H1 (cell line): ENCODE measurements around the gene SNX32. TPM values are rescaled to one million over a fixed set of nuclear protein-coding genes. Genes with fewer than 3 reads are reported as not detected.

Experiments
- CTCF ChIA-PET: fragments of 300-600 bp; sonication (Branson Sonifier 250); formaldehyde crosslinking; loops from one replicate; lab custom pipeline; 2021; ENCODE audit not compliant: partially characterized antibody; lab: Charles Lee
- POLR2A ChIA-PET: fragments of 300-600 bp; sonication (Branson Sonifier 250); formaldehyde crosslinking; loops from one replicate; lab custom pipeline; 2021; ENCODE audit warnings: inconsistent platforms; ENCODE audit not compliant: partially characterized antibody; lab: Charles Lee
- DNase-seq, 2 experiments: peaks; one replicate each; pipeline versions ENCODE4 v3.0.0 to v3.0.0-alpha.2; 2010 to 2022; ENCODE audit warnings: low spot score in 2 of 2, low read depth in 1 of 2, mixed read lengths in 1 of 2
- FAIRE-seq: peaks from 2 replicates; lab custom pipeline; 2011; peaks lifted over from hg19 to GRCh38; lab: Jason Lieb, UNC
- H2AFZ ChIP-seq: 2 replicates; pipeline ENCODE4 v1.8.1; 2012; ENCODE audit warnings: low read length, inconsistent platforms
- H2AK5ac ChIP-seq: 2 replicates; pipeline ENCODE4 v1.6.1; 2013; ENCODE audit warnings: low read depth, low read length
- H2BK120ac ChIP-seq: replicated peaks from 2 replicates; pipeline ENCODE3; 2013; ENCODE audit warnings: low read depth, low read length, inconsistent platforms
- H2BK12ac ChIP-seq: 2 replicates; pipeline ENCODE4 v1.6.1; 2013; ENCODE audit warnings: low read depth, low read length
- H2BK15ac ChIP-seq: 2 replicates; pipeline ENCODE4 v1.6.1; 2013; ENCODE audit warnings: low read length
- H2BK20ac ChIP-seq: 2 replicates; pipeline ENCODE4 v1.6.1; 2013; ENCODE audit warnings: low read length
- H2BK5ac ChIP-seq: 2 replicates; pipeline ENCODE4 v1.6.1; 2013; ENCODE audit warnings: low read depth, low read length
- H3K14ac ChIP-seq: 2 replicates; pipeline ENCODE4 v1.6.1; 2013; ENCODE audit warnings: inconsistent platforms; ENCODE audit not compliant: insufficient read length
- H3K18ac ChIP-seq: 2 replicates; pipeline ENCODE4 v1.6.1; 2013; ENCODE audit warnings: low read length; ENCODE audit errors: extremely low read depth
- H3K23ac ChIP-seq: 2 replicates; pipeline ENCODE4 v1.6.1; 2013; ENCODE audit warnings: inconsistent platforms; ENCODE audit not compliant: insufficient read length
- H3K23me2 ChIP-seq: 2 replicates; pipeline ENCODE4 v1.6.1; 2013; ENCODE audit warnings: low read depth, low read length
- H3K27ac ChIP-seq: 2 replicates; pipeline ENCODE4 v1.6.1; 2011; ENCODE audit warnings: low read depth, low read length, inconsistent platforms
- H3K27me3 ChIP-seq, 4 experiments: replicated peaks in 1 of 4; 1 replicate in 1 of 4; 2 replicates in 3 of 4; pipeline versions ENCODE4 v1.6.1 to v1.8.1; 2011 to 2013; ENCODE audit warnings: low read length in 3 of 4, mild to moderate bottlenecking in 3 of 4, inconsistent platforms in 2 of 4, mixed read lengths in 2 of 4, moderate library complexity in 1 of 4; ENCODE audit not compliant: control insufficient read depth in 3 of 4, insufficient read depth in 3 of 4; ENCODE audit errors: extremely low read depth in 1 of 4
- H3K36me3 ChIP-seq, 4 experiments: 2 replicates each; pipeline versions ENCODE4 v1.6.1 to v1.8.1; 2011 to 2013; ENCODE audit warnings: mild to moderate bottlenecking in 4 of 4, low read length in 3 of 4, moderate library complexity in 2 of 4, control low read depth in 1 of 4, inconsistent platforms in 1 of 4; ENCODE audit not compliant: insufficient read depth in 4 of 4, control insufficient read depth in 2 of 4
- H3K4ac ChIP-seq: replicated peaks from 2 replicates; pipeline ENCODE3; 2013; ENCODE audit warnings: low read length, low read depth, mixed read lengths, inconsistent platforms; ENCODE audit not compliant: insufficient read length
- H3K4me1 ChIP-seq, 4 experiments: replicated peaks in 1 of 4; 1 replicate in 1 of 4; 2 replicates in 3 of 4; pipeline versions ENCODE4 v1.6.1 to v1.8.1; 2011 to 2013; ENCODE audit warnings: low read length in 3 of 4, inconsistent platforms in 2 of 4, mixed read lengths in 1 of 4; ENCODE audit not compliant: insufficient read depth in 4 of 4, control insufficient read depth in 3 of 4
- H3K4me2 ChIP-seq, 2 experiments: 2 replicates each; pipeline versions ENCODE4 v1.6.1 to v1.8.1; 2011 to 2013; ENCODE audit warnings: low read depth in 2 of 2, low read length in 2 of 2, control low read depth in 1 of 2, inconsistent platforms in 1 of 2, mild to moderate bottlenecking in 1 of 2; ENCODE audit not compliant: insufficient read depth in 1 of 2
- H3K4me3 ChIP-seq, 4 experiments: fragments of 200-600, 300-600 bp in 1 of 4; sonication (generic), shearing (Covaris generic), sonication (Bioruptor Twin) in 1 of 4; 2 replicates each; pipeline versions ENCODE4 v1.5.1 to v1.8.1; 2011 to 2016; ENCODE audit warnings: low read length in 4 of 4, low read depth in 3 of 4, control low read depth in 2 of 4, inconsistent platforms in 2 of 4, mild to moderate bottlenecking in 2 of 4, mixed read lengths in 1 of 4, moderate library complexity in 1 of 4; ENCODE audit not compliant: insufficient read depth in 2 of 4; ENCODE audit errors: extremely low read depth in 1 of 4
- H3K56ac ChIP-seq: replicated peaks from 2 replicates; pipeline ENCODE3; 2013; ENCODE audit warnings: low read depth, mild to moderate bottlenecking, mixed read lengths, low read length, inconsistent platforms; ENCODE audit not compliant: insufficient read length
- H3K79me1 ChIP-seq: 2 replicates; pipeline ENCODE4 v1.6.1; 2013; ENCODE audit warnings: low read depth, low read length, control low read depth
- H3K79me2 ChIP-seq, 2 experiments: 2 replicates each; pipeline versions ENCODE4 v1.6.1 to v1.8.1; 2012 to 2013; ENCODE audit warnings: low read length in 2 of 2, mild to moderate bottlenecking in 2 of 2, inconsistent platforms in 1 of 2; ENCODE audit not compliant: insufficient read depth in 2 of 2, control insufficient read depth in 1 of 2
- H3K9ac ChIP-seq, 4 experiments: replicated peaks in 1 of 4; 1 replicate in 1 of 4; 2 replicates in 3 of 4; pipeline versions ENCODE4 v1.6.1 to v1.8.1; 2011 to 2013; ENCODE audit warnings: low read depth in 3 of 4, low read length in 3 of 4, control low read depth in 2 of 4, mild to moderate bottlenecking in 2 of 4, moderate library complexity in 2 of 4, inconsistent platforms in 1 of 4; ENCODE audit errors: extremely low read depth in 1 of 4
- H3K9me3 ChIP-seq, 2 experiments: 2 replicates each; pipeline versions ENCODE4 v1.6.1 to v1.8.1; 2012 to 2013; ENCODE audit warnings: mild to moderate bottlenecking in 2 of 2, moderate library complexity in 2 of 2, control low read depth in 1 of 2, inconsistent platforms in 1 of 2, low read depth in 1 of 2, low read length in 1 of 2, mixed read lengths in 1 of 2; ENCODE audit not compliant: insufficient read depth in 2 of 2
- H4K20me1 ChIP-seq, 2 experiments: replicated peaks in 1 of 2; 2 replicates each; pipeline versions ENCODE3 to v1.8.1; 2011 to 2013; ENCODE audit warnings: inconsistent platforms in 2 of 2, low read length in 2 of 2, mild to moderate bottlenecking in 1 of 2; ENCODE audit not compliant: insufficient read depth in 2 of 2, control insufficient read depth in 1 of 2
- H4K5ac ChIP-seq: 2 replicates; pipeline ENCODE4 v1.6.1; 2013; ENCODE audit warnings: low read length, low read depth, mixed read lengths, inconsistent platforms; ENCODE audit not compliant: insufficient read length
- H4K8ac ChIP-seq: 2 replicates; pipeline ENCODE4 v1.8.0; 2013; ENCODE audit warnings: mild to moderate bottlenecking, moderate library complexity, low read length, inconsistent platforms; ENCODE audit not compliant: insufficient read depth; ENCODE audit errors: extremely low read depth
- H4K91ac ChIP-seq: replicated peaks from 2 replicates; pipeline ENCODE3; 2013; ENCODE audit warnings: low read length, mixed read lengths, inconsistent platforms; ENCODE audit not compliant: insufficient read length
- EZH2 ChIP-seq: fragments of 200-600 bp; sonication (generic); IDR thresholded peaks from 2 replicates; pipeline ENCODE4 v1.7.1; 2012; ENCODE audit warnings: low read depth, mild to moderate bottlenecking, moderate library complexity, low read length, inconsistent platforms; ENCODE audit not compliant: severe bottlenecking
- HDAC2 ChIP-seq, 2 experiments: fragments of 300-600 bp in 1 of 2; sonication (generic) in 1 of 2; IDR thresholded peaks; 2 replicates each; pipeline ENCODE4 v1.6.1; 2011 to 2012; ENCODE audit warnings: low read depth in 2 of 2, low read length in 2 of 2, mild to moderate bottlenecking in 2 of 2, moderate library complexity in 2 of 2, borderline replicate concordance in 1 of 2, inconsistent platforms in 1 of 2
- KDM5A ChIP-seq: fragments of 200-600 bp; IDR thresholded peaks from 2 replicates; pipeline ENCODE4 v1.7.1; 2012; ENCODE audit warnings: mild to moderate bottlenecking, low read length, inconsistent platforms, mixed read lengths
- NRF1 ChIP-seq: IDR thresholded peaks from 2 replicates; pipeline ENCODE4 v1.6.1; 2011; ENCODE audit warnings: mild to moderate bottlenecking, low read depth, low read length, improper control_type of control experiment
- RNF2 ChIP-seq: fragments of 200-900, 300-1000 bp; sonication (generic); IDR thresholded peaks from 2 replicates; pipeline ENCODE4 v1.7.1; 2016; ENCODE audit warnings: borderline replicate concordance, low read depth, mild to moderate bottlenecking, antibody characterized with exemption, low read length; ENCODE audit not compliant: poor library complexity, severe bottlenecking; ENCODE audit errors: missing control alignments
- RXRA ChIP-seq: IDR thresholded peaks from 2 replicates; pipeline ENCODE4 v1.6.1; 2011; ENCODE audit warnings: low read depth, mild to moderate bottlenecking, low read length, moderate library complexity; ENCODE audit not compliant: insufficient read depth
- SIX5 ChIP-seq: IDR thresholded peaks from 2 replicates; pipeline ENCODE4 v1.6.1; 2011; ENCODE audit warnings: mild to moderate bottlenecking, low read depth, low read length
- TAF1 ChIP-seq: IDR thresholded peaks from 2 replicates; pipeline ENCODE4 v1.6.1; 2011; ENCODE audit warnings: mild to moderate bottlenecking, low read depth, low read length
- TCF12 ChIP-seq: IDR thresholded peaks from 2 replicates; pipeline ENCODE4 v1.6.1; 2011; ENCODE audit warnings: low read depth, mild to moderate bottlenecking, low read length
- WGBS, 2 experiments: shearing (Covaris generic) in 1 of 2; methylation state at CpG; one replicate each; pipeline versions ENCODE4 v1.1.6 to v1.1.7; 2013 to 2015; ENCODE audit warnings: low lambda C conversion rate in 2 of 2, mixed read lengths in 2 of 2, inconsistent platforms in 1 of 2, low coverage in 1 of 2, missing lambda C conversion rate in 1 of 2; ENCODE audit not compliant: insufficient replicate concordance in 2 of 2, insufficient coverage in 1 of 2, insufficient read length in 1 of 2; ENCODE audit errors: extremely low coverage in 1 of 2, missing lambda C conversion rate in 1 of 2; 5-methylcytosine and 5-hydroxymethylcytosine counted together
- polyA plus RNA-seq, 7 experiments: library from polyadenylated mRNA; depleted of rRNA in 3 of 7; stranded (reverse) in 5 of 7; unstranded in 2 of 7; fragments of >200 nt in 5 of 7; fragments of 200-250 nt in 2 of 7; gene quantifications; 1 replicate in 5 of 7; 2 replicates in 1 of 7; 4 replicates in 1 of 7; pipeline versions ENCODE4 v1.2.1 to v1.2.3, GENCODE V29; 2011 to 2013; ENCODE audit warnings: missing spikeins in 2 of 7, mixed read lengths in 2 of 7
- total RNA-seq: library from RNA; stranded (reverse); fragmentation: NEBNext Ultra II Directional; extraction: Animal tissue kit (Norgen Biotek cat#: 25700); gene quantifications from 2 replicates; pipeline ENCODE4 v1.2.1, GENCODE V29; 2021

The SNX32 gene
- total and polyA plus RNA-seq, 2 of the 8 experiments (the other 6 are each of a cell fraction or from before 2014, with no cell fraction given), result 0.76 to 2.2 TPM

GRCh38 chr11:65786786-65787636 is 46.8 kb upstream of the SNX32 start, which contains the start of gene OVOL1:
Gene OVOL1, plus strand, starts transcription at chr11:65787063. Its CDS starts 311 bp downstream, at chr11:65787374.
- peak in 1 of 2 experiments; percentile 76 for DNase-seq
- Histone ChIP-seq H2BK20ac (0 out of 2 replicates have a peak within 1 kb of the TSS, but pooled peaks have one; percentile 21), H3K36me3 (no peaks in the 10 kb centered on the region), H3K9ac (peak within 1 kb of the TSS in 3 of 4 experiments; percentile 21 to 58 (median 55); a peak in 2 of 7 replicates), H2AFZ (0 out of 2 replicates have a peak within 1 kb of the TSS, but pooled peaks have one; percentile 10), H3K4me3 (peak within 1 kb of the TSS; percentile 61 to 72 (median 64)), H3K18ac (peak within 1 kb of the TSS; percentile 68), H3K23me2 (peaks cover 15% of the 10 kb centered on the region; the same call in 1 of the 2 replicates), H3K14ac (no peak within 1 kb of the TSS), H2BK15ac (peak within 1 kb of the TSS; percentile 94; the same call in 1 of the 2 replicates), H2BK120ac (no peak within 1 kb of the TSS), H4K91ac (peak within 1 kb of the TSS; percentile 71), H2BK5ac (peak within 1 kb of the TSS; percentile 66; the same call in 1 of the 2 replicates), H3K27ac (no peak within 1 kb of the TSS), H2BK12ac (peak within 1 kb of the TSS; percentile 55; the same call in 1 of the 2 replicates), H4K5ac (no peak within 1 kb of the TSS), H3K9me3 (no peaks in the 10 kb centered on the region), H4K20me1 (peaks cover 0 to 5% of the 10 kb centered on the region in 2 experiments), H3K4ac (peak within 1 kb of the TSS; percentile 87), H3K4me1 (peaks cover 14 to 34% (median 24%) of the 10 kb centered on the region in 4 experiments), H3K27me3 (peaks cover 20 to 56% (median 51%) of the 10 kb centered on the region in 4 experiments), H4K8ac (peak within 1 kb of the TSS; percentile 94), H3K23ac (no peak within 1 kb of the TSS), H3K56ac (peak within 1 kb of the TSS; percentile 6), H3K79me2 (no peaks in the 10 kb centered on the region), H3K4me2 (peak within 1 kb of the TSS; percentile 83 to 98), H2AK5ac (no peak within 1 kb of the TSS), H3K79me1 (0 out of 2 replicates have a peak, but pooled peaks cover 3% of the 10 kb centered on the region)
- no peak for FAIRE-seq
- WGBS, 2 experiments, result 1% methylated on average over 34 of the region's 112 CpGs; no CpG with 5 or more reads in 1 of the 2 experiments
- CTCF ChIA-PET, result interaction anchor here (0.9 to 12.7 kb wide), 4 partner anchors 10 to 99 kb away, joined by 3 to 109 read pairs (median 8); partner anchors contain the start of gene MUS81
- POLR2A ChIA-PET, result interaction anchor here (0.6 to 3.4 kb wide), 6 partner anchors 16 to 1221 kb away, joined by 3 to 11 read pairs (median 5); partner anchors contain the start of gene RNASEH2C
- TF ChIP-seq SIX5 (no peak), NRF1 (peak; percentile 36), EZH2 (no peak), RNF2 (peak; percentile 7), HDAC2 (IDR thresholded peaks at IDR 0.05; ENCODE audit: borderline replicate concordance in 1 of 2, low read depth in 2 of 2, low read length in 2 of 2) (0 out of 4 replicates have a peak, but pooled peaks of 1 of the 2 experiments have one; percentile 69), RXRA (no peak), TCF12 (peak; percentile 61; the same call in 1 of the 2 replicates), KDM5A (no peak), TAF1 (peak; percentile 25; the same call in 1 of the 2 replicates)
